ENCODE measurements around the gene RHOG. TPM values are rescaled to one million over a fixed set of nuclear protein-coding genes. Genes with fewer than 3 reads are reported as not detected.
"Not testable (repeated sequence)": the region's sequence is repeated elsewhere in the genome, so short reads cannot be mapped to it uniquely, and the experiment has no call there.

RHOG gene
- total RNA-seq, 2 experiments from 2014 or later, result 154 to 163 TPM

DNA sequence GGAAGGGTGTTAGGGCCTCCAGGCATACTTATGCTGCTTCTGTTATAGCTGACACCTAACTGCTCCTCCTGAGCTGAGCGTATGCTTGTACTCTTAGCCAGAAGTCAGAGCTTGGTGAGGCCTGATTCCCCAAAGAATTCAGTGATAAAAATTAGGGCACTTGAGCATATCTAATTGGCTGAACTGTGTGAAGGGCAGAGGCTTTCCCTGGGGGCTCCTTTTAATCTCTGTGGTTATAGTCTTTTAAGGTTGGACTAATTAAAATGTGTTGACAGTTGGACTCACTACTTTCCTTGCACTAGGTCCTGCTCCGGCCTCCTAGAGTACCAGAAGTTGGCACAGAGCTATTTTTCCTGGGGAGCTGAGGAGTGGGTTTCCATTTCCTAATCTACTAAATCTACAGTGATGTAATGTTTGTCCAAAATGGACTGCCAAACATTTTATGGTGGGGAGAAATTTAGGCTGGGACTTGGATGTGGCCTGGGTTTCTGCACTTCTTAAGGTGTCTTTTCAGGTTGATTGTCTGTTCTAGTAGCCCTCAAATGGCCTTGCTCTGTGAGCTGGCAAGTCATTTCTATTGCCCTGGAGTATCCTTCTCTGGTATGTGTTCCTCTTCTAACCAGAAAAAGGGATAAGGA is 33.1 kb upstream of the RHOG start:
- CTCF ChIA-PET, result interaction anchor here (1.2 to 1.9 kb wide), 4 partner anchors 9 to 33 kb away, joined by 3 to 8 read pairs (median 4); partner anchors contain the start of gene RHOG
- H3K27ac Mint-ChIP-seq, result no peak overlapping the region
- H3K9me3 Mint-ChIP-seq (ENCODE audit: low read depth), result no peaks in the 10 kb centered on the region
- H3K36me3 Mint-ChIP-seq, result peaks cover 16% of the 10 kb centered on the region
- no peak for ATAC-seq
- H3K27me3 Mint-ChIP-seq, result no peaks in the 10 kb centered on the region
- no peak overlapping the region for H3K4me3 Mint-ChIP-seq
- peaks cover 43% of the 10 kb centered on the region for H3K4me1 Mint-ChIP-seq
- DNase-seq, result no peak

GRCh38 chr11:3867209-3868091 is 26.7 kb upstream of the RHOG start:
- Mint-ChIP-seq H3K9me3 (ENCODE audit: low read depth) (no peaks in the 10 kb centered on the region), H3K27me3 (no peaks in the 10 kb centered on the region), H3K27ac (peak overlapping the region; percentile 1), H3K4me3 (no peak overlapping the region), H3K36me3 (peaks cover 20% of the 10 kb centered on the region), H3K4me1 (peaks cover 74% of the 10 kb centered on the region)
- ATAC-seq, result no peak
- CTCF ChIA-PET, result interaction anchor here (1.2 to 8.8 kb wide), 6 partner anchors 8 to 30 kb away, joined by 3 to 90 read pairs (median 4); partner anchors contain the start of gene STIM1
- no peak for DNase-seq

GRCh38 chr11:3866836-3867208 is 26.1 kb upstream of the RHOG start:
- H3K4me3 Mint-ChIP-seq, result no peak overlapping the region
- no peak for DNase-seq

DNA sequence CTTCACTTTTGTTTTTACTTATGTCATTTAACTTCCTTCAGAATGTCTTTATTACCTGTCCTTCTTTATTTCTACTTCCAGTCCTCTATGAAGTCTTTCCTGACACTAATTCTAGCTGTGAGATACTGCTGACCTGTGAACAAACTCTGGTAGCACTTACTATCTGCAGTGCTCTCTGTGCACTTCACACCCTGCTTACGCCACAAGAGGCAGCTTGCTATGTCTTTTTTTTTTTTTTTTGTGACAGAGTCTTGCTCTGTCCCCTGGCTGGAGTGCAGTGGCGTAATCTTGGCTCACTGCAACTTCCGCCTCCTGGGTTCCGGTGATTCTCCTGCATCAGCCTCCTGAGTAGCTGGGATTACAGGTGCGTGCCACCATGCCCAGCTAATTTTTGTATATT is 25.4 kb upstream of the RHOG start:
- ATAC-seq (no peak), DNase-seq (no peak)
- Mint-ChIP-seq H3K4me1 (peaks cover 77% of the 10 kb centered on the region), H3K4me3 (peak overlapping the region; percentile 51), H3K36me3 (peaks cover 24% of the 10 kb centered on the region), H3K27me3 (no peaks in the 10 kb centered on the region), H3K27ac (peak overlapping the region; percentile 85), H3K9me3 (ENCODE audit: low read depth) (no peaks in the 10 kb centered on the region)
- CTCF ChIA-PET, result interaction anchor here (1.2 to 8.8 kb wide), 3 partner anchors 12 to 207 kb away, joined by 3 to 90 read pairs (median 5); partner anchors contain the start of gene STIM1

More at GRCh38 chr11:3866836-3867208, 26.1 kb upstream of the RHOG start:
- Mint-ChIP-seq H3K27ac (peak overlapping the region; percentile 1), H3K4me1 (peaks cover 77% of the 10 kb centered on the region), H3K9me3 (ENCODE audit: low read depth) (no peaks in the 10 kb centered on the region), H3K36me3 (peaks cover 24% of the 10 kb centered on the region), H3K27me3 (no peaks in the 10 kb centered on the region)
- CTCF ChIA-PET, result interaction anchor here (1.2 to 8.8 kb wide), 3 partner anchors 12 to 206 kb away, joined by 3 to 90 read pairs (median 5); partner anchors contain the start of gene STIM1
- no peak for ATAC-seq

DNA sequence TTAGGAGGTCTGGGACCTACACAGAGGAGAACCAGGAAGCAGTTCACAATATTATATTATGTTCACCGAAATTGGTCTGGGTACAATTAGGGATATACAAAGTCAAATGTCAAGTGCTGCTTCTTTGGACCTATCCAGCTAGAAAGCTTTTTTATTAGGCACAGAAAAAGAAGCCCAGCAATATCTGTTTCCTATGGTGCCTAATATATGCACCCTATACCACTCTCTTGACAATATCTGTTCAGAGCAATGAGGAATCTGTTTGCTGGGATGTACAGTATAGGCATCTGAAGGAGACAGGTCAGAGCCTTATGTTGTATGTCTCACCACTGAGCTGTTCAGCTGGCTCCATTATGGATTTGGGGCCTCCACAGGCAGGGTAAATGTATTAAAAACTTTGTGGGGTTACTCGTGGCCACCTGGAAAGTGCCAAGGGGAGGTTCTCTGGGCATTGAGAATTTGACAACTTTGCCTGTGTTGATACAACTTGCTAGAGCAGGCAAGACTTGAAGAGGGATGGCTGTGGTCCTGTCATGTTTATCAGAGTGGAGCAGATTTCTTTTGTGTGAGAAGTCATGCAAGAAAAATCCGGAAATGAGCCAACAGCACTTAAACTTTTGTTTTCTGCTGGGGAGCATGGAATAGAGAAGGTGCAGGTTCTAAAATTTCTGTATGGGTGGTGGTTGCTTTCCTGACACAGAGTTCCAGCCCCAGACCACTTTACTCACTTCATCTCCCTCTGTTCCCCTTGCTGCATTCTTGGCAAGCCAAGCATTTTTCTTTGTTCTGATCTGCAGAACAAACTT is 24.8 kb upstream of the RHOG start:
- ATAC-seq, result peak; percentile 14
- Mint-ChIP-seq H3K4me1 (peaks cover 77% of the 10 kb centered on the region), H3K9me3 (ENCODE audit: low read depth) (no peaks in the 10 kb centered on the region), H3K4me3 (peak overlapping the region; percentile 51), H3K27ac (peak overlapping the region; percentile 85), H3K36me3 (peaks cover 25% of the 10 kb centered on the region), H3K27me3 (no peaks in the 10 kb centered on the region)
- CTCF ChIA-PET, result interaction anchor here (1.2 to 8.8 kb wide), 4 partner anchors 11 to 207 kb away, joined by 3 to 90 read pairs (median 4); partner anchors contain the start of gene STIM1
- DNase-seq, result no peak

DNA sequence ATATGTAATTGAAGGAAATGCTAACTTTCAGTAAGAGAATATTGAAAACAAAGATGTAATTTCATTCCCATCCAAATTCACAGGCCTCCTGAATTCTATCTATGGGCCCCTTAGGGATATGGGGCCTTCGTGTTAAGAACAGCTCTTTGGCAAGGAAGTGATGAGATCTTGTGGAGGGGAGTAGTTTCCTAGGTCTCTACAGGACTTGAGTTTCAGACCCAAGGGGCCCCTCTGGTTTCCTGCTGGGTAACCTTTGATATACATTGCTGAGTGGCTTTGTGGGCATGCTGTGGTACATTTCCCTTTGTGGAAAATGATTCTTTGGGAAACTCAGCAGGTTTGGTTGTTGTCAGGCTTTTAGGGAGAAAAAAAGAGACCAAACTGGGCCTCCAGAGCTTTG is 20.9 kb upstream of the RHOG start:
- H3K27ac Mint-ChIP-seq, result peak overlapping the region; percentile 80
- H3K4me3 Mint-ChIP-seq, result peak overlapping the region; percentile 20
- H3K27me3 Mint-ChIP-seq, result no peaks in the 10 kb centered on the region
- DNase-seq (peak; percentile 64), ATAC-seq (peak; percentile 22)
- H3K36me3 Mint-ChIP-seq, result peaks cover 26% of the 10 kb centered on the region
- CTCF ChIA-PET, result interaction anchor here (0.9 to 16.8 kb wide), 5 partner anchors 10 to 209 kb away, joined by 3 to 474 read pairs (median 18); partner anchors contain the start of gene RHOG
- H3K9me3 Mint-ChIP-seq (ENCODE audit: low read depth), result no peaks in the 10 kb centered on the region
- peaks cover 83% of the 10 kb centered on the region for H3K4me1 Mint-ChIP-seq

DNA sequence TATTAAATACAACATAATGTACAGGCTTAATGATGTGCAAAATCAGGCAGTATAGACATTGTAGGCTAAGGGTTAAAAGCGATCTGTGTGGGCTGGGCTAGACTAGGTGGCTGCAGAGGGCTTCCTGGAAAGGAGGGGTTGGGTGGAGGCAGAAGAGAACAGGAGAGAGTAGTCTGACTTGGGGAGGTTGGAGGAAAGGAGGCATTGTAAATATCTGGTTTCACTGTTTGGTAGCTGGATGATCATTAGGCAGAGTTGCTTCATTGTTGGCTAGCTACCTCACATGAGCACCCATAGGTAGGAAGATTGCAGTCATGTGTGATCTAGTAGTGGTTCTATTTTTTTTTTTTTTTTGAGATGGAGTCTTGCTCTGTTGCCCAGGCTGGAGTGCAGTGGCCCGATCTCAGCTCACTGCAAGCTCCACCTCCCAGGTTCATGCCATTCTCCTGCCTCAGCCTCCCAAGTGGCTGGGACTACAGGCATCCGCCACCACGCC is 20.2 kb upstream of the RHOG start:
- peak; percentile 69 for ATAC-seq
- H3K4me1 Mint-ChIP-seq, result peaks cover 76% of the 10 kb centered on the region
- CTCF ChIA-PET, result interaction anchor here (0.7 to 16.8 kb wide), 6 partner anchors 10 to 209 kb away, joined by 3 to 474 read pairs (median 12); partner anchors contain the start of gene RHOG
- not testable (repeated sequence) for H3K27me3 Mint-ChIP-seq; H3K9me3 Mint-ChIP-seq (ENCODE audit: low read depth)
- peak overlapping the region; percentile 82 for H3K27ac Mint-ChIP-seq
- peak overlapping the region; percentile 86 for H3K4me3 Mint-ChIP-seq
- peak; percentile 74 for DNase-seq
- peaks cover 23% of the 10 kb centered on the region for H3K36me3 Mint-ChIP-seq

- ATAC-seq, result no peak
Observed at GRCh38 chr11:3860375-3860774, 19.6 kb upstream of the RHOG start.

GRCh38 chr11:3859373-3859881 is 18.7 kb upstream of the RHOG start:
- H3K36me3 Mint-ChIP-seq, result peaks cover 22% of the 10 kb centered on the region
- H3K27me3 Mint-ChIP-seq, result no peaks in the 10 kb centered on the region
- H3K4me3 Mint-ChIP-seq, result peak overlapping the region; percentile 86
- ATAC-seq, result peak; percentile 3
- H3K27ac Mint-ChIP-seq, result peak overlapping the region; percentile 82
- H3K4me1 Mint-ChIP-seq, result peaks cover 66% of the 10 kb centered on the region
- peak; percentile 74 for DNase-seq
- CTCF ChIA-PET, result interaction anchor here (0.6 to 16.8 kb wide), 10 partner anchors 9 to 759 kb away, joined by 3 to 474 read pairs (median 8); partner anchors contain the start of gene RHOG
- no peaks in the 10 kb centered on the region for H3K9me3 Mint-ChIP-seq (ENCODE audit: low read depth)

More at GRCh38 chr11:3860375-3860774, 19.6 kb upstream of the RHOG start:
- Mint-ChIP-seq H3K27ac (peak overlapping the region; percentile 82), H3K4me3 (peak overlapping the region; percentile 86), H3K27me3 (no peaks in the 10 kb centered on the region), H3K9me3 (ENCODE audit: low read depth) (no peaks in the 10 kb centered on the region), H3K36me3 (peaks cover 23% of the 10 kb centered on the region), H3K4me1 (peaks cover 70% of the 10 kb centered on the region)
- CTCF ChIA-PET, result interaction anchor here (0.7 to 16.8 kb wide), 9 partner anchors 8 to 210 kb away, joined by 3 to 474 read pairs (median 10); partner anchors contain the start of gene RHOG
- no peak for DNase-seq

GRCh38 chr11:3857628-3858027 is 16.9 kb upstream of the RHOG start:
- DNase-seq (no peak), ATAC-seq (no peak)
- Mint-ChIP-seq H3K36me3 (peaks cover 19% of the 10 kb centered on the region), H3K9me3 (ENCODE audit: low read depth) (no peaks in the 10 kb centered on the region), H3K4me3 (peak overlapping the region; percentile 86), H3K27ac (peak overlapping the region; percentile 82), H3K27me3 (no peaks in the 10 kb centered on the region), H3K4me1 (peaks cover 75% of the 10 kb centered on the region)
- CTCF ChIA-PET, result interaction anchor here (0.7 to 16.8 kb wide), 8 partner anchors 7 to 213 kb away, joined by 3 to 474 read pairs (median 13); partner anchors contain the start of gene RHOG

DNA sequence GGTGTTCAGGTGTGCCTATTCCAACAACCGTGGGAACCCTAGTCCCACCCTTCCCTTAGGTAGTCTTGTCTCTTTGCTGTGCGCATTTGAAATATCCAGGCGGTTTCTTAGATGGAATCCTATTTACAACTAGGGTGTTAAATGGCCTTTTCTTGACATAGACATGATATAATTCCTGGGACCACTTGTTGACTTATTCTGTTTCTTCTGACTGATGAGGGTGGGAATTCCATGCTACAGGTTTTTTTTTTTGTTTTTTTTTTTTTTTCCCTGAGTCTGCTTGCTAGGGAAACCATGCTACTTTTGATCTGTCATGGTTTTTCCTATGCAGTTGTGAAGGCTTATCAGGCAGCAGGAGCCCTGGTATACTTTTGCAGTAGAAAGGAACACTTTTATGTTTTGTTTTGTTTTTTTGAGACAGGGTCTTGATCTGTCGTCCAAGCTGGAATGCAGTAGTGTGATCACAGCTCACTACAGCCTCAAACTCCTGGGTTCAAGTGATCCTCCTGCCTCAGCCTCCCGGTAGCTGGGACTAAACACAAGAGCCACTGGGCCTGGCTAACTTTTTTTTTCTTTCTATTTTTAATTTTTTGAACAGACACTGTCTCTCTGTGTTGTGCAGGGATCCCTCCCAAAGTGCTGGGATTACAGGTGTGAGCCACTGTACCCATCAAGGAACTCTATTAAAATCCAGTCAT is 16.2 kb upstream of the RHOG start:
- CTCF ChIA-PET, result interaction anchor here (0.9 to 16.8 kb wide), 10 partner anchors 11 to 213 kb away, joined by 3 to 474 read pairs (median 38); partner anchors contain the start of gene RHOG
- no peaks in the 10 kb centered on the region for H3K9me3 Mint-ChIP-seq (ENCODE audit: low read depth)
- peak overlapping the region; percentile 86 for H3K4me3 Mint-ChIP-seq
- no peak for DNase-seq
- peaks cover 15% of the 10 kb centered on the region for H3K36me3 Mint-ChIP-seq
- H3K4me1 Mint-ChIP-seq, result peaks cover 73% of the 10 kb centered on the region
- ATAC-seq, result no peak
- H3K27me3 Mint-ChIP-seq, result no peaks in the 10 kb centered on the region
- peak overlapping the region; percentile 82 for H3K27ac Mint-ChIP-seq
